Endodermal cell (in vitro differentiated cells): ENCODE data around the gene ZNF48. TPM values are rescaled to one million over a fixed set of nuclear protein-coding genes. Genes with fewer than 3 reads are reported as not detected.

Source experiments
- DNase-seq: peaks from one replicate; pipeline ENCODE4 v3.0.0-alpha.2; 2017
- H3K27ac ChIP-seq: 2 replicates; pipeline ENCODE4 v1.5.1; 2013; ENCODE audit warnings: mild to moderate bottlenecking, low read depth, low read length, moderate library complexity
- H3K27me3 ChIP-seq: 2 replicates; pipeline ENCODE4 v1.6.1; 2013; ENCODE audit warnings: mild to moderate bottlenecking, low read length, moderate library complexity; ENCODE audit not compliant: insufficient read depth, control insufficient read depth, poor library complexity, severe bottlenecking
- H3K36me3 ChIP-seq: 2 replicates; pipeline ENCODE4 v1.7.0; 2013; ENCODE audit warnings: mild to moderate bottlenecking, low read length, moderate library complexity; ENCODE audit not compliant: control insufficient read depth, insufficient read depth
- H3K4me1 ChIP-seq: one replicate; pipeline ENCODE4 v1.7.0; 2013; ENCODE audit warnings: low read length; ENCODE audit not compliant: control insufficient read depth, insufficient read depth
- H3K4me3 ChIP-seq: 2 replicates; pipeline ENCODE4 v1.5.1; 2013; ENCODE audit warnings: mild to moderate bottlenecking, low read length, moderate library complexity
- H3K9ac ChIP-seq: 2 replicates; pipeline ENCODE4 v1.6.1; 2013; ENCODE audit warnings: mild to moderate bottlenecking, low read length, moderate library complexity; ENCODE audit not compliant: poor library complexity, severe bottlenecking; ENCODE audit errors: extremely low read depth
- H3K9me3 ChIP-seq: 2 replicates; pipeline ENCODE4 v1.6.1; 2013; ENCODE audit warnings: mild to moderate bottlenecking, low read length, moderate library complexity; ENCODE audit not compliant: control insufficient read depth
- H3K27ac Mint-ChIP-seq: 2 replicates; pipeline ENCODE4 v1.8.0; 2020; ENCODE audit warnings: mixed read lengths
- H3K27me3 Mint-ChIP-seq: 2 replicates; pipeline ENCODE4 v1.8.0; 2021; ENCODE audit warnings: mild to moderate bottlenecking, mixed read lengths; ENCODE audit not compliant: insufficient read depth
- H3K36me3 Mint-ChIP-seq: 2 replicates; pipeline ENCODE4 v1.8.0; 2020; ENCODE audit warnings: low read depth, mixed read lengths
- H3K4me1 Mint-ChIP-seq: 2 replicates; pipeline ENCODE4 v1.8.0; 2020; ENCODE audit warnings: mixed read lengths
- H3K4me3 Mint-ChIP-seq: 2 replicates; pipeline ENCODE4 v1.8.0; 2020; ENCODE audit warnings: mild to moderate bottlenecking, moderate library complexity, mixed read lengths
- H3K9me3 Mint-ChIP-seq: 2 replicates; pipeline ENCODE4 v1.8.0; 2020; ENCODE audit warnings: mild to moderate bottlenecking, mixed read lengths
- CTCF ChIP-seq: fragments of 200-600 bp; sonication (generic); conservative IDR thresholded peaks from 2 replicates; pipeline ENCODE4 v1.5.0; 2021; ENCODE audit warnings: antibody characterized with exemption, mild to moderate bottlenecking
- WGBS, 2 experiments: methylation state at CpG; one replicate each; pipeline versions ENCODE4 v1.1.5 to v1.1.7; 2013; ENCODE audit warnings: missing lambda C conversion rate in 2 of 2, mixed read lengths in 1 of 2; ENCODE audit not compliant: insufficient coverage in 1 of 2, insufficient read length in 1 of 2; 5-methylcytosine and 5-hydroxymethylcytosine counted together
- total RNA-seq, 2 donors: library from RNA; stranded (reverse); fragmentation: NEBNext Ultra II Directional in 1 of 2; extraction: Animal tissue kit (Norgen Biotek cat#: 25700) in 1 of 2; gene quantifications; 2 replicates in 1 of 2; 3 replicates in 1 of 2; pipeline ENCODE4 v1.2.1, GENCODE V29; 2021

Gene ZNF48
- total RNA-seq, 2 donors from 2014 or later: 40.1 to 58.4 TPM

DNA sequence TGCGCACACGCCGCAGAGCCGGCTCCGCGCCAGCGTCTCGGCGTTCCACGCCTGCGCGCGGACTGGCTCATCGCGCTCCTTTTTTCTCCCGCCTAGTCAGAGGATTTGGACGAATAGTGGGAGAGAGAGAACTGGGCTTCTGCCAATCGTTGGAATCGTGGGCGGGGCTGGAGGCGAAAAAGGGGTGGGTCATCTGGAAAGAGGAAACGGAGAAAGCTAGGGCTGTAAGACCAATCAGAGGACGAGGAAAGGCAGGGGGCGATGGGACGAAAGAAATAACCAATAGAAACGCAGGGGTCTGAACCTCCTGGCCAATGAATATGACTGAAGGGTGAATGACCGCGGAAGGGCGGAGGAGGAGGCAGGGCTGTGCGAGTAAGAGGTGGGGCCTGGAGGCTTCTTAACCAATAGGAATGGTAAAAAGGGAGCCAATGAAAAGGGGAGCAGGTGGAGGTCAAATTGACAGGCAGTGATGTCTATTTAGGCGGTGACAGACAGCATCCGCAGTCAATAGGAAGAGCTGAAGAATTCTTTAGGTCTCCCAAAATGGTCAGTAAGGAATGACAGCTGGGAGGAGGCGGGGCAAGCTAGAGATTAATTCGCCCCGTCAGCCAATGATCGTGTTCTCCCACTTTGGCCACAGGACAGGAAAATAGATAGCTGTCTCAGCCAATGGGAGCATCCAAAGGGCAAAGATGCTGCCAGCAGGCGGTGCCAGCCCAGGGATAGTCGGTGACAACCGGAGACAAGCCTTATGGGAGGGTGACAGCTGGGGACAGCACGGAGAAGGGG is 24.6 kb upstream of the ZNF48 start, which contains the start of gene TBC1D10B:
TBC1D10B (minus strand) TSS at position 39 of the 792 bp plus-strand sequence. CDS start 311 bp downstream, outside the sequence.
- H3K4me3 Mint-ChIP-seq: peak within 1 kb of the TSS; percentile 70
- H3K4me1 ChIP-seq: peaks cover 9% of the 10 kb centered on the region
- peak; percentile 100 for DNase-seq
- H3K36me3 Mint-ChIP-seq: peaks cover 5% of the 10 kb centered on the region
- TF ChIP-seq CTCF: peak; percentile 55
- H3K27ac ChIP-seq: peak within 1 kb of the TSS; percentile 69
- peaks cover 40% of the 10 kb centered on the region for H3K4me1 Mint-ChIP-seq
- 0 to 1% methylated on average over 20 to 40 of the region's 40 CpGs for WGBS, 2 experiments
- peak within 1 kb of the TSS; percentile 93 for H3K4me3 ChIP-seq
- no peaks in the 10 kb centered on the region for H3K27me3 Mint-ChIP-seq
- peak within 1 kb of the TSS; percentile 87 for H3K27ac Mint-ChIP-seq
- H3K9me3 ChIP-seq: no peaks in the 10 kb centered on the region
- H3K9me3 Mint-ChIP-seq: no peaks in the 10 kb centered on the region
- H3K9ac ChIP-seq: peak within 1 kb of the TSS; percentile 38
- peaks cover 6% of the 10 kb centered on the region for H3K36me3 ChIP-seq
- no peaks in the 10 kb centered on the region for H3K27me3 ChIP-seq

GRCh38 chr16:30371248-30371816 is 23.9 kb upstream of the ZNF48 start:
- peaks cover 41% of the 10 kb centered on the region for H3K4me1 Mint-ChIP-seq
- peak overlapping the region; percentile 69 for H3K27ac ChIP-seq
- no peaks in the 10 kb centered on the region for H3K27me3 Mint-ChIP-seq
- H3K4me1 ChIP-seq: peaks cover 10% of the 10 kb centered on the region
- H3K36me3 ChIP-seq: peaks cover 6% of the 10 kb centered on the region
- peak overlapping the region; percentile 60 for H3K4me3 Mint-ChIP-seq
- H3K27me3 ChIP-seq: no peaks in the 10 kb centered on the region
- H3K36me3 Mint-ChIP-seq: peaks cover 3% of the 10 kb centered on the region
- H3K27ac Mint-ChIP-seq: peak overlapping the region; percentile 87
- H3K4me3 ChIP-seq: peak overlapping the region; percentile 77
- TF ChIP-seq CTCF: no peak
- WGBS, 2 experiments: 26 to 47% methylated on average over 8 to 11 of the region's 11 CpGs
- no peaks in the 10 kb centered on the region for H3K9me3 Mint-ChIP-seq
- no peaks in the 10 kb centered on the region for H3K9me3 ChIP-seq
- no peak for DNase-seq
- H3K9ac ChIP-seq: peak overlapping the region; percentile 19

- Mint-ChIP-seq H3K9me3 (no peaks in the 10 kb centered on the region), H3K27ac (no peak overlapping the region), H3K27me3 (no peaks in the 10 kb centered on the region), H3K4me3 (peak overlapping the region; percentile 60), H3K4me1 (peaks cover 37% of the 10 kb centered on the region), H3K36me3 (no peaks in the 10 kb centered on the region)
- H3K9ac ChIP-seq: no peak overlapping the region
- WGBS, 2 experiments: 90 to 94% methylated on average over 3 to 6 of the region's 6 CpGs
- H3K4me1 ChIP-seq: peaks cover 10% of the 10 kb centered on the region
- H3K9me3 ChIP-seq: no peaks in the 10 kb centered on the region
- no peak overlapping the region for H3K4me3 ChIP-seq
- H3K27me3 ChIP-seq: no peaks in the 10 kb centered on the region
- peak; percentile 35 for DNase-seq
- no peak for TF ChIP-seq CTCF
- peaks cover 3% of the 10 kb centered on the region for H3K36me3 ChIP-seq
- H3K27ac ChIP-seq: no peak overlapping the region
Observed at GRCh38 chr16:30372038-30372712, 23.0 kb upstream of the ZNF48 start.
